ENCODE results near the gene PLCB3.
"Not testable (repeated sequence)": the region's sequence is repeated elsewhere in the genome, so short reads cannot be mapped to it uniquely, and the experiment has no call there.

PLCB3 gene

DNA sequence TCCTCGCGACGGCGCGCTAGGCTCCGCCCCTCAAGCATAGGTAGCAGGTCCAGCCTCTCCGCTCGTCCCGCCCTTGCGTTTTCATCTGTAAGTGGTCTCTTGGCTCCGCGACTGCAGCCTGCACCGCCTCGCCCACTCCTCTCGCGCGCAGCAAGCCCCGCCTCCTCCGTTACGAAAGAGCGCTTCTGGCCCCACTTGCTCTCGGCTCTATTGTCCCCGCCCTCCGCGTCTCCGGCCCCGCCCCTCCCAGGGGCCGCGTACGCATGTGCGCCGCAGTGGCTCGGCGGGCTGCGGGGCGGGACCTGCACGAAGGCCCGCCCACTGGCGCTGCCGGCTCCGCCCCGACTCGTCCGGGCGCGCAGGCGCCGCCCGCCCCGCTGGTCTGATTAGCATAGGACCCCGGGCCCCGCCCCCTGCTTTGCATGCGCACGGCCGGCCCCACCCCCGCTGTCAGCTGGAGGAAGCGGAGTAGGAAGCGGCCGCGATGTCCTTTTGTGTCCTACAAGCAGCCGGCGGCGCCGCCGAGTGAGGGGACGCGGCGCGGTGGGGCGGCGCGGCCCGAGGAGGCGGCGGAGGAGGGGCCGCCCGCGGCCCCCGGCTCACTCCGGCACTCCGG is 53.9 kb downstream of the PLCB3 start, which contains the start of gene ESRRA:
ESRRA (plus strand) TSS at position 450 of the 616 bp plus-strand sequence. CDS start 1,656 bp downstream, outside the sequence.
- DNase-seq (ENCODE audit: low read depth) = peak; percentile 94

DNA sequence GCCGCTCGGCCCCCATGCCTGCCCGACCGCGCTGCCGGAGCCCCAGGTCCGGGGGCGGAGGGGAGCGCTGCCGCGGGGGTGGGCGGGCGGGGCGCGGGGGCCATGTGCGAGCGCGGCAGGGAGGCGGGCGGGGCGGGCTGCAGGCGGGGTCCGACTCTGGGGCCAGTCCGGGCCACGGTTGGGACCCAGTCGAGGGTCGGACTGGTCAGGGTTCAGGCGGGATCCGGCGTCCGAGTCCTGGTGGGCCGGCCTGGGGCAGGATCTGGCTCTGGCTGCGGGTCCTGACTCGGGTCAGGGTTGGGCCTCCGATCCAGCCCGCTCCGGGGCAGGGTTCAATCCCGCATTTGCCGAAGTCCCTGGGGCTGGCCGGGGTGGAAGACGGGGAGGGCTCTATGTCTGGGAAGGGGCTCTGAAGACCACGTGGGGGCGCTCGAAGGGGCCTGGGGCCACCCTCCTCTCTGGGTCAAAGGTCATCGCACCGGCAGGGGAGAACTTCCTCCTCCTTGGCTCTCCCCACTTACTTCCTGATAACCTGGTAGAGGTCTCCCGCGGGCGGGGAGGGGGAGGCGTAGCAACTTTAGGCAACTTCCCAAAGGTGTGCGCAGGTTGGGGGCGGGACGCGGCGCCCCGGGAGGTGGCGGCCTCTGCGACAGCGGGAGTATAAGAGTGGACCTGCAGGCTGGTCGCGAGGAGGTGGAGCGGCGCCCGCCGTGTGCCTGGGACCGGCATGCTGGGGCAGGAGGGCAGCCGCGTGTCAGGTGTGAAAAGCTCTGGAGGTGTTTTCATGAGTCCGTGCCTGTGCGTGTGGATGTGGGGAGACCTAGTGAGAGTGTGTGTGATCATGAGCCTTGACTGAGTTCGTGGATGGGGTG is 54.6 kb downstream of the PLCB3 start:
- DNase-seq (ENCODE audit: low read depth) = no peak

DNA sequence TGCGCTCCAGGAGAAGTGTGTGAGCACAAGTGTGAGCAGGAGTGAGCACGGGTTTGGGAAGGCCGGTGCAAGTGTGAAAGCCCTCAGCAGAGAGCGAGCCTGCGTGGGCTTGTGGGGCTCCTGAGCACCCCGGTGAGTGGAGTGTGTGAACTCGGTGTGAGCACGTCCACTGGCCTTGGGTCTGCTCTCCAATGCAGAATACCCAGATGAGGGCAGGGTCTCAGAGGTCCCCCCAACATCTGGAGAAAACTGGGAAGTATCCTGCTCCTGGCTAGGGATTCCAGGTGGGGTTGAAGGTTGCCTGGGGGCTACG is 55.2 kb downstream of the PLCB3 start:
- no peak for DNase-seq (ENCODE audit: low read depth)

DNA sequence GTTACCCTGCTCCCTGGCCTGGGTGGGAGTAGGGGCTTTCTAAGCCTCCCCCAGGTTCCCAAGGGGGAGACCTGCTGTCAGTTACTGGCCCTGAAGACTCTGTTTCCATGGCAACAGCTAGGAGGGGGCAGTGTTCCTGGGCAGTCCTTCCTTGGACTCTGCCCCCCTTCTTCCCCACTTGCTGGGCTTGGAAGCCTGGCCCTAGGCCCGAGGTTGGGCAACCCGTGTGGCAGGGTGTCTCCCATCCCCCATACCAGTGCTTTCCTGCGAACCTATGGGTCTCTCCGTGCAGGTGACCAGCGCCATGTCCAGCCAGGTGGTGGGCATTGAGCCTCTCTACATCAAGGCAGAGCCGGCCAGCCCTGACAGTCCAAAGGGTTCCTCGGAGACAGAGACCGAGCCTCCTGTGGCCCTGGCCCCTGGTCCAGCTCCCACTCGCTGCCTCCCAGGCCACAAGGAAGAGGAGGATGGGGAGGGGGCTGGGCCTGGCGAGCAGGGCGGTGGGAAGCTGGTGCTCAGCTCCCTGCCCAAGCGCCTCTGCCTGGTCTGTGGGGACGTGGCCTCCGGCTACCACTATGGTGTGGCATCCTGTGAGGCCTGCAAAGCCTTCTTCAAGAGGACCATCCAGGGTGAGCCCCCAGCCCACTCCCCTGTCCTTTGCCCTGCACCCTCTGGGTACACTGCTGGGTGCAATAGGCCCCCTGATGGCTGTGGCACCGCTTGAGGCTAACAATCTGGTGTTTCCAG is 55.7 kb downstream of the PLCB3 start:
- peak; percentile 61 for DNase-seq (ENCODE audit: low read depth)

DNA sequence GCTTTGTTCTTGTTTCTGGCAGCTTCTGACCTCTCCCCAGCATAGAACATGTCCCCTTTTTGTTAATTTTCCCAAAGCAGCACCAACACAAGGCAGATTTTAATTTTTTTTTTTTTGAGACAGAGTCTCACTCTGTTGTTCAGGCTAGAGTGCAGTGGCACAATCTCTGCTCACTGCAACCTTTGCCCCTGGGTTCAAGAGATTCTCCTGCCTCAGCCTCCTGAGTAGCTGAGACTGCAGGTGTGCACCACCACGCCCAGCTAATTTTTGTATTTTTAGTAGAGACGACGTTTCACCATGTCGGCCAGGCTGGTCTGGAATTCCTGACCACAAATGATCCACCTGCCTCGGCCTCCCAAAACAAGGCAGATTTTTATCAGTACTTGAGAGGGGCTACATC is 56.5 kb downstream of the PLCB3 start:
- DNase-seq (ENCODE audit: low read depth) = not testable (repeated sequence)

DNA sequence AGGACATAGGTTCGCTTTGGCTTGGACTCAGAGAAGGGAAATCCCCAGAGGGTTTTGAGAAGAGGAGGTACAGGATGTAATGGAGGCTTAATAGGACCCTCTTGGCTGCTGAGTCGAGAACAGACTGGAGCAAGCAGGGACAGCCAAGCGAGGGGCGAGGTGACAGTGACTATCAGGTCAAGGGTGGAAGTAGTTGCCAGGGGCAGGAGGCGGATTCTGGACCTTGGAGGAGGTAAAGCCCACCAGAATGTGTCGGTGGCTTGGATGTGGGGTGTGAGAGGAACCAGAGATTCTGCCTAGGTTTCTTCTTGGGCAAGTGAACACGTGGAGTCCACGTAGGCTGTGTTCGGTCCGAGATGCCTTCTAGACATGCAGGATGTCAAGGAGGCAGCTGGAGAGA is 61.6 kb downstream of the PLCB3 start:
- no peak for DNase-seq (ENCODE audit: low read depth)

DNA sequence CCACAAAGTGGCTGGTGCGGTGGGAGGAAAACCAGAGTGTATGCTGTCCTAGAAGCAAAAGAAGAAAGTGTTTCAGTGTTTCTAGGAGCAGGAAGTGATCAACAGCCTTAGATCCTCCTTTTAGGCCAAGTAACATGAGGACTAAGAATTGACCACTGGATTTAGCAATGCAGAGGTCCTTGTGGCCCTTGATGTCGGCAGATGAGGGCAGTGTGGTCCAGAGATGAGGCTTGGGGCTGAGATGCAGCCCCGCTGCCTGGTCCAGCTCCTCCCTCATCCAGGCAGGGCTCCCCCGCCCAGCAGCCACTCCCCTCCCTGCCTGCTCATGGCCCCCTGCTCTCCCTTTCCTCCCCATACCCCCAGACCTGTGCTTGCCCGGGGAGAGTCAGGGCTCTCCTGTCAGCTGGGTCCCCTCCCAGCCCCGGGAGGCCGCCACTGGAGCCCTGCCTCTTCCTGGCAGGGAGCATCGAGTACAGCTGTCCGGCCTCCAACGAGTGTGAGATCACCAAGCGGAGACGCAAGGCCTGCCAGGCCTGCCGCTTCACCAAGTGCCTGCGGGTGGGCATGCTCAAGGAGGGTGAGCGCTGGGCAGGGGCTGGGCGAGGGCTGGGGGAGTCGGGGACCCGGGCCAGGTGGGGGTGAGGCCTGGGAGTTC is 62.3 kb downstream of the PLCB3 start:
- DNase-seq (ENCODE audit: low read depth) = no peak

DNA sequence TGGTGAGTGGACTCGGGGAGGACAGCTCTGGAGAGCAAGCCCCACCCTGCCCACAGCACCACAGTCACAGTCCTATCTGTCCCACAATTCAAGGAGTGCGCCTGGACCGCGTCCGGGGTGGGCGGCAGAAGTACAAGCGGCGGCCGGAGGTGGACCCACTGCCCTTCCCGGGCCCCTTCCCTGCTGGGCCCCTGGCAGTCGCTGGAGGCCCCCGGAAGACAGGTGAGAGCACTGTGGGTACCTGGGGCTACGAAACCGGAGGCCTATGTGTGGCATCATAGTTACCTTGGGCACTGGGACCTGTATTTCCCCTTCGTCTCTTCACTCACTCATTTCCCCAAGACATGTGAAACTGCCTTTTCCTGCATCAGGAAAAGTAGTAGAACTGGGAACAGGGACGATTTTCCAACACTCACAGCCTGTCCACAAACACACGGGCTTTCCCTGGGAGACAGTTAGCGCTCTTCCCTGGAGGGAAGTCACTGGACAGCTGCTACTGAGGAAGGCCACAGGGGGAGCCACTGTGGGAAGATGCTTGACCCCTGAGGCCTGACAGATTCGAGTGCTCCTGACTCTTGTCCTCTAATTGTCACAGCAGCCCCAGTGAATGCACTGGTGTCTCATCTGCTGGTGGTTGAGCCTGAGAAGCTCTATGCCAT is 62.9 kb downstream of the PLCB3 start:
- DNase-seq (ENCODE audit: low read depth) = no peak

DNA sequence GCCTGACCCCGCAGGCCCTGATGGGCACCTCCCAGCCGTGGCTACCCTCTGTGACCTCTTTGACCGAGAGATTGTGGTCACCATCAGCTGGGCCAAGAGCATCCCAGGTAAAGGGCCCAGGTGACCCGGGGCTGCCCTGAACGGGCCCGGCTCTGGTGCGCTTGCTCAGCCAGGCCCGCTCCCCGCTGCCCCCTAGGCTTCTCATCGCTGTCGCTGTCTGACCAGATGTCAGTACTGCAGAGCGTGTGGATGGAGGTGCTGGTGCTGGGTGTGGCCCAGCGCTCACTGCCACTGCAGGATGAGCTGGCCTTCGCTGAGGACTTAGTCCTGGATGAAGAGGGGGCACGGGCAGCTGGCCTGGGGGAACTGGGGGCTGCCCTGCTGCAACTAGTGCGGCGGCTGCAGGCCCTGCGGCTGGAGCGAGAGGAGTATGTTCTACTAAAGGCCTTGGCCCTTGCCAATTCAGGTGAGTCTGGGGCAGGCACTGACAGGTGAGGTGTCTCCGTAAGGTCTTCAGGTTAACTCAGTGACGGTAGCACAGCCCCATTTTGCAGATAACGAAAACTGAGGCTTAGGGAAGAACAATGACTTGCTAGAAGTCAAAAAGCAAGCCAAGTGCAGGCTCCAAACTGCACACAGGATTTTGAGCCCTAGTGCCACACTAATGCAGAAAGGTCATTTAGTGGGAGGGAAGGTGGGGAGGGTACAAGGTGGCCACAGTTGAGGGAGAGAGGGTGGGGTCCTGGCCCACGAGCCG is 63.7 kb downstream of the PLCB3 start:
- DNase-seq (ENCODE audit: low read depth) = no peak

DNA sequence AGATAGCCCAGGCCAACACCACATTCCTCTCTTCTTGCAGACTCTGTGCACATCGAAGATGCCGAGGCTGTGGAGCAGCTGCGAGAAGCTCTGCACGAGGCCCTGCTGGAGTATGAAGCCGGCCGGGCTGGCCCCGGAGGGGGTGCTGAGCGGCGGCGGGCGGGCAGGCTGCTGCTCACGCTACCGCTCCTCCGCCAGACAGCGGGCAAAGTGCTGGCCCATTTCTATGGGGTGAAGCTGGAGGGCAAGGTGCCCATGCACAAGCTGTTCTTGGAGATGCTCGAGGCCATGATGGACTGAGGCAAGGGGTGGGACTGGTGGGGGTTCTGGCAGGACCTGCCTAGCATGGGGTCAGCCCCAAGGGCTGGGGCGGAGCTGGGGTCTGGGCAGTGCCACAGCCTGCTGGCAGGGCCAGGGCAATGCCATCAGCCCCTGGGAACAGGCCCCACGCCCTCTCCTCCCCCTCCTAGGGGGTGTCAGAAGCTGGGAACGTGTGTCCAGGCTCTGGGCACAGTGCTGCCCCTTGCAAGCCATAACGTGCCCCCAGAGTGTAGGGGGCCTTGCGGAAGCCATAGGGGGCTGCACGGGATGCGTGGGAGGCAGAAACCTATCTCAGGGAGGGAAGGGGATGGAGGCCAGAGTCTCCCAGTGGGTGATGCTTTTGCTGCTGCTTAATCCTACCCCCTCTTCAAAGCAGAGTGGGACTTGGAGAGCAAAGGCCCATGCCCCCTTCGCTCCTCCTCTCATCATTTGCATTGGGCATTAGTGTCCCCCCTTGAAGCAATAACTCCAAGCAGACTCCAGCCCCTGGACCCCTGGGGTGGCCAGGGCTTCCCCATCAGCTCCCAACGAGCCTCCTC is 64.6 kb downstream of the PLCB3 start:
- DNase-seq (ENCODE audit: low read depth) = not testable (repeated sequence)

DNA sequence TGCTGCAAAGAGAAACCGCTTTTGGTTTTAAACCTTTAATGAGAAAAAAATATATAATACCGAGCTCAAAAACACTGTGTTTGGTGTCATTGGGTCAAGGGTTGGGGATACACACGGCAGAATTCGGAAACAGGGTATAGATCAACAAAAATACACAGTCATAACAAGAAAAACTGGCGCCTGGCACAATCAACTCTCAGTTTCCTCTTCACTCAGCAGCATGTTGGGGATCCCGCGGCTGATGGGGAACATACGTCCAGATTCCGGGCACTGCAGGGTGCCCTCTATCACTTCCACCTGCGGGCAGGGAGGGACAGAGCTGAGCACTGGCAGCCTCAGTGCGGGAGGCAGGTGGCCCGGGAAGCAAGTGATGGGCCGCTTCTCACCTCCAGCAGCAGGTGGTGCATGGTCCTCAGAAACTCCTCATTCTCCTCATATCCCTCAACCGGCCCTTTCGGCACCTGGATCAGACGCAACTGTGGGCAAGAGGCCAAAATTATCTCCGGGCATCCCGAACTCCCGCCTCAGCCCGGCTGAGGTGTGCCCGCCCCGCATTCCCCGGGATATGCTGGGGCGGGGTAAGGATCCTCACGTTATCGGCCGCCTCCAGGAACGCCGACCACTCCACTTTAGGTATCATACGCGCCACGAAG is 65.5 kb downstream of the PLCB3 start:
- no peak for DNase-seq (ENCODE audit: low read depth)

DNA sequence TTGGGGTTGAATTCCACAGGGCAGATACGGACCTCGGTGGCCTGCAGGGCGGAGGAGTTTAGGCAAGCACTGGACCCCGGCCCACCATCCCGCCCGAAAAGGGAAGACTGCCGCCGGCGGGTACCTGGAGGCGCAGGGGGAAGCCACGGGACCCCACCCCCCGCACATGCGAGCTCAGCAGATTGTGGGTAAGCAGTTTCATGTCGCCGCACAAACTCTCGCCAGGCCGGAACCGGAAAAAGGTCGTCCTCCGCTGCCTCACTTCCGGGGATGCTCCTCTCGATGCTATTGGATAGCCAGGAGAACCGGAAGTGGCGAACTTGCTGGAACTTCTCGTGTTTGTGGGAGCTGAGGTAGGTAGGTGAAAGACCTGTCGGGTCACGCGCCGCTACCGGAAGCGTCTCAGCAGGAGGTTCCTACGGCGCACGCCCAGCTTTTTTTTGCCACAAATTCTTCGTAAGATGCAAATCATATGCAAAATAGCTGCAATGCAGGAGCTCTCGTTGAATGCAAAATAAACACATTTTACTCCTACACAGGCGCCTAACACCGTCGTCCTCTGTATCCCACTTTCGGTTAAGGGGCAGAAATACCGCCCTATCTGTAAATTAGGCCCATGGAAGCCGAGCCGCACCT is 66.1 kb downstream of the PLCB3 start, which contains the start of gene TRMT112:
TRMT112 (minus strand) TSS at position 235 of the 636 bp plus-strand sequence; CDS start at position 202, 33 bp downstream.
- DNase-seq (ENCODE audit: low read depth) = peak; percentile 99

DNA sequence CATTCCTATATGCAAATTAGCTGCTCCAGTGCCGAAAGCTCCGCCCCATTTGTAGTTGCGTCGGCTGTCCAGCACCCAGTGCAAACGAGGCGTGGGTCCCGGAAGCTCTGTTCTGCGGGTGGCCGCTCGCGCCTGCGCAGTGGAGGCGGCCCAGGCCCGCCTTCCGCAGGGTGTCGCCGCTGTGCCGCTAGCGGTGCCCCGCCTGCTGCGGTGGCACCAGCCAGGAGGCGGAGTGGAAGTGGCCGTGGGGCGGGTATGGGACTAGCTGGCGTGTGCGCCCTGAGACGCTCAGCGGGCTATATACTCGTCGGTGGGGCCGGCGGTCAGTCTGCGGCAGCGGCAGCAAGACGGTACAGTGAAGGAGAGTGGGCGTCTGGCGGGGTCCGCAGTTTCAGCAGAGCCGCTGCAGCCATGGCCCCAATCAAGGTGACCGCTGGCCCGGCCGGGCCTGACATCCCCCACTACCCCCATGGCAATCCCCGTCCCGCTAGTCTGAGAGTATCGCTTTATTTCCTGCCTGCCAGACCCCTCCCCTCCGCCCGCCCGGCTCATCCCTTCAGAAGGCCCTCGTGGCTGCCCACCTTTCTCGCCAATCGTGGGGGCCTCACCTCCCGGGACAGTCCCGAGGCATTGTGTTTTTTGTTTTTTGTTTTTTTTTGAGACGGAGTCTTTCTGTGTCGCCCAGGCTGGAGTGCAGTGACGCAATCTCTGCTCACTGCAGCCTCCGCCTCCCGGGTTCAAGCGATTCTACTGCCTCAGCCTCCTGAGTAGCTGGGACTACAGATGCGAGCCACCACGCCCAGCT is 66.8 kb downstream of the PLCB3 start, which contains the start of gene PRDX5:
PRDX5 (plus strand) TSS at position 161 of the 805 bp plus-strand sequence; CDS start at position 256, 95 bp downstream.
- DNase-seq (ENCODE audit: low read depth) = peak; percentile 92

All from amniotic epithelial cell (primary cell).